ENCODE measurements around the gene SAMD14. TPM values are rescaled to one million over a fixed set of nuclear protein-coding genes. Genes with fewer than 3 reads are reported as not detected.

The SAMD14 gene
- total and polyA plus RNA-seq, 2 of the 4 experiments (the other 2 are of a cell fraction), result 1.4 to 6.2 TPM

DNA sequence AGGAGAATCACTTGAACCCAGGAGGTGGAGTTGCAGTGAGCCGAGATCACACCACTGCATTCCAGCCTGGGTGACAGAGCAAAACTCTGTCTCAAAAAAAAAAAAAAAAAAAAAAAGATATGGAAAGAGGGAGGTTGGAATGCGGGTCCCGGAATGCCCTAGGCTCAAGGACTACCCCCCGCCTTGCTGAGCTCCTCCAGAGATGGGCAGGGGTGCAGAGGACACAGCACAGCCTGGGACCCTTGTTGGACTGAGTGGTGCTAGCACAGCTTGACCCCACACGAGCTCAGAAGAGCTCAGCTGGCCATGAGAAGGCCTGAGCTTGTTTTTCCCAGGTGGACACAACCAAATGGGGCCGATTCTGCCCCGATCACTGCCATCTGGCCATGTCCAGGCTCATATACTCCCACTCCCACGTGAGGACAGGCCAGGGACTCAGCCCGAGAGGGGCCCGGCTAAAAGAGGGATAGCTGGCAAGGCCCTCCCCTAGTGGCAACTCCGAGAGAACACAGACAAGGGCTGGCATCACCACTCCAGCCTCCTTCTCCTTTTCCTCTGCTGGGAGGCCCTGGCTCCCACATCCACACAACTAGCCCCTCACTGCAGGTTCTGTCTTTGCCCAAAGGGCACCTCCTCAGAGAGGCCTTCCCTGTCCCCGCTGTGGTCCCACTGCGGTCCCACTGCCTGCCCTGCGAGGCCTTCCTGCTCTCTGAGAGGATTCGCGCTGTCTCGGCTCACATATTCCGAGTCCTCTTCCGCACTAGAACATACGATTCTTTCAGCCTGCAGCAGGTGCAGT is 46.8 kb upstream of the SAMD14 start (continued):
- TF ChIP-seq, protein P1, sequence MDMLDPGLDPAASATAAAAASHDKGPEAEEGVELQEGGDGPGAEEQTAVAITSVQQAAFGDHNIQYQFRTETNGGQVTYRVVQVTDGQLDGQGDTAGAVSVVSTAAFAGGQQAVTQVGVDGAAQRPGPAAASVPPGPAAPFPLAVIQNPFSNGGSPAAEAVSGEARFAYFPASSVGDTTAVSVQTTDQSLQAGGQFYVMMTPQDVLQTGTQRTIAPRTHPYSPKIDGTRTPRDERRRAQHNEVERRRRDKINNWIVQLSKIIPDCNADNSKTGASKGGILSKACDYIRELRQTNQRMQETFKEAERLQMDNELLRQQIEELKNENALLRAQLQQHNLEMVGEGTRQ (IDR thresholded peaks at IDR 0.05; ENCODE audit: low read depth, low read length), result no peak
- TF ChIP-seq MAFK (IDR thresholded peaks at IDR 0.05; ENCODE audit: low read depth, low read length), result no peak
